ENCODE results near the gene HAND2.

DNA sequence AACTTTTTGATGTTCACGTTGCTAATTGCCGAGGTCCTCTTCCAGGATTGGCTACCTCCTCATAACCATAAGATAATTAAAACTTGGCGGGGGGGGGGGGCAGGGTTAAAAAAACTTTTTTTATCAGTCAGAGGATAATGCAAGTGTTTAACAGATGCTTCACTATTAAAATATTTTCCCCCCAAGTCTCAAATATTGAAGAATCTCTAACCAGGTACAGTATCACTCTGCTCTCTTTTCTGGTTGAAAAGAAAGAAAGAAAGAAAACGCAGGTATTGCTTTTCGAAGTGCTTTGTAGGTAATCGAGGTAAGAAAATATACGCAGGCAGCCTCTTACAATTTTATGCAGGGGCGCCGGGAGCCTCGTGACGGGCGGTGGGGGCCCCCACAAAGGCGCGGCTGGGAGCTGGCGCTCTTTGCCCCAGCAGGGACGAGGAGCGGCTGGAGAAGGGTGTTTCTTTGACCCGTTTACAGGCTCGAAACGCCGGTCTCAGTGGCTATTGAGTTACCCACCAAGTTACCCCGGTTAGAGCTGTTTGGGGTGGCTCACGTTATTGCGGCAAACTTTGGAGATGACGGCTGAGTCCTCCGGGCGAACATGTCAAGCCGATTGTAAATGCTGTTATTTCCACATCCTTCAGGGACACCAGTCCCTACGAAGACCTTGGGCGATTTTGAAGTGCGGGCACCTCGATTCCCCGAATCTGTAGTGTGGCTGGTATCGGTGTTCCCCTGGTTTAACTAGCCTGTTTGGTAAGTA, 477 bp upstream of the HAND2 start:
- TF ChIP-seq POLR2AphosphoS5 (IDR thresholded peaks at IDR 0.05; ENCODE audit: low read depth, low read length) (no peak), SPI1 (IDR thresholded peaks at IDR 0.05; ENCODE audit: low read depth, low read length) (no peak), TAF1 (IDR thresholded peaks at IDR 0.05; ENCODE audit: low read depth, low read length) (no peak), POLR2A (IDR thresholded peaks at IDR 0.05; ENCODE audit: low read depth, low read length) (no peak), POU2F2 (IDR thresholded peaks at IDR 0.05; ENCODE audit: low read depth, low read length) (no peak)
